ENCODE data around the gene DUSP9.

DNA sequence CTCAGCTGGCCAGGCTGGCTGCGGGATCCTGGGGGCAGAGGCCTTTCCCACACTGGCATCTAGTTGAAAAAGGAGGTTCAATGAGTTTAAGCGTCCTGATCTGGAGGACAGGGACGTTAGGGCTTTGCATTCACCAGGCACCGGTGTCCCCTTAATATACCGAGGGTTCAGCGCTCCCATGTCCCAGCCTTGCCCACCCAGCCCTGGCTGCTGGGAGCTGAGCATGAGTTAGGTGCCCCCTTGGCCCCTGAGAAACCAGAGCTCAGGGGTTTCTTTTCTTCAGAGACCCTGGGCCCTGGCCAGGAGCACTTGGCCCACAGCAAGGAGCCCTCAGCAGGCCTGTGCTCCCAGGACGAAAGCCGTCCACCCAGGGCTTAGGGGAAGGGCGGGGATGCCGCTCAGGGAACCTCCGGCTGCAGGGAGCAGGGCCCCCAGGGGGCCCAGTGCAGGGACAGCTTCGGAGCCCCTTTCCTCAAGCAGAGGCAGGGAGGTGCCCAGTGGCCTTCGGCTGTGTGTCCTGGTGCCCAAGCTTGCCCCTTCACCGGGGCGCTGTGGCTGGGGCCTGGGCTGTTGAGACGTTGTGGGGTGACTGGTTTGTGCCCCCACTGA is 20.9 kb upstream of the DUSP9 start:
- TF ChIP-seq POLR2A (IDR thresholded peaks at IDR 0.05) = no peak
- TF ChIP-seq, protein P1, sequence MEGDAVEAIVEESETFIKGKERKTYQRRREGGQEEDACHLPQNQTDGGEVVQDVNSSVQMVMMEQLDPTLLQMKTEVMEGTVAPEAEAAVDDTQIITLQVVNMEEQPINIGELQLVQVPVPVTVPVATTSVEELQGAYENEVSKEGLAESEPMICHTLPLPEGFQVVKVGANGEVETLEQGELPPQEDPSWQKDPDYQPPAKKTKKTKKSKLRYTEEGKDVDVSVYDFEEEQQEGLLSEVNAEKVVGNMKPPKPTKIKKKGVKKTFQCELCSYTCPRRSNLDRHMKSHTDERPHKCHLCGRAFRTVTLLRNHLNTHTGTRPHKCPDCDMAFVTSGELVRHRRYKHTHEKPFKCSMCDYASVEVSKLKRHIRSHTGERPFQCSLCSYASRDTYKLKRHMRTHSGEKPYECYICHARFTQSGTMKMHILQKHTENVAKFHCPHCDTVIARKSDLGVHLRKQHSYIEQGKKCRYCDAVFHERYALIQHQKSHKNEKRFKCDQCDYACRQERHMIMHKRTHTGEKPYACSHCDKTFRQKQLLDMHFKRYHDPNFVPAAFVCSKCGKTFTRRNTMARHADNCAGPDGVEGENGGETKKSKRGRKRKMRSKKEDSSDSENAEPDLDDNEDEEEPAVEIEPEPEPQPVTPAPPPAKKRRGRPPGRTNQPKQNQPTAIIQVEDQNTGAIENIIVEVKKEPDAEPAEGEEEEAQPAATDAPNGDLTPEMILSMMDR (IDR thresholded peaks at IDR 0.05 in 4 of 5, conservative IDR thresholded peaks at IDR 0.05 in 1 of 5) = no peak
